Naive B cell (primary cell): ENCODE data around the gene PGA4. TPM values are rescaled to one million over a fixed set of nuclear protein-coding genes. Genes with fewer than 3 reads are reported as not detected.
A peak's percentile ranks its signal among the peaks of the same experiment; 100 is the strongest.
"Not testable (repeated sequence)": the region's sequence is repeated elsewhere in the genome, so short reads cannot be mapped to it uniquely, and the experiment has no call there.

Source experiments
- ATAC-seq, 2 donors: fragments of 150-1000 bp; cut with Tn5 transposase; 2 replicates each; pipeline ENCODE4 v1.10.0; 2021; ENCODE audit warnings: low read depth in 2 of 2, mild to moderate bottlenecking in 2 of 2, moderate library complexity in 2 of 2
- DNase-seq: peaks from one replicate; pipeline ENCODE4 v3.0.0; 2022
- H3K27ac Mint-ChIP-seq, 6 donors: one replicate each; pipeline ENCODE4 v1.8.0; 2020 to 2022; ENCODE audit warnings: mild to moderate bottlenecking in 6 of 6, mixed read lengths in 6 of 6, moderate library complexity in 5 of 6, inconsistent platforms in 2 of 6
- H3K27me3 Mint-ChIP-seq, 3 donors: one replicate each; pipeline ENCODE4 v1.8.0; 2021 to 2022; ENCODE audit warnings: mixed read lengths in 3 of 3, mild to moderate bottlenecking in 1 of 3
- H3K36me3 Mint-ChIP-seq, 2 donors: one replicate each; pipeline ENCODE4 v1.8.0; 2020 to 2022; ENCODE audit warnings: mixed read lengths in 2 of 2, inconsistent platforms in 1 of 2, mild to moderate bottlenecking in 1 of 2
- H3K4me1 Mint-ChIP-seq, 3 donors: one replicate each; pipeline ENCODE4 v1.8.0; 2020 to 2022; ENCODE audit warnings: mixed read lengths in 3 of 3, inconsistent platforms in 1 of 3, mild to moderate bottlenecking in 1 of 3, moderate library complexity in 1 of 3
- H3K4me3 Mint-ChIP-seq, 8 donors: one replicate each; pipeline ENCODE4 v1.8.0; 2020 to 2022; ENCODE audit warnings: mild to moderate bottlenecking in 8 of 8, mixed read lengths in 8 of 8, moderate library complexity in 8 of 8, inconsistent platforms in 2 of 8
- H3K9me3 Mint-ChIP-seq, 7 donors: one replicate each; pipeline ENCODE4 v1.8.0; 2020 to 2022; ENCODE audit warnings: mixed read lengths in 7 of 7, mild to moderate bottlenecking in 5 of 7, inconsistent platforms in 2 of 7, moderate library complexity in 1 of 7
- polyA plus RNA-seq, 6 donors: library from polyadenylated mRNA; unstranded; fragments of 300-500 nt; fragmentation: Illumina TruSeq; gene quantifications; one replicate each; pipeline ENCODE4 v1.2.3, GENCODE V29; 2021; ENCODE audit warnings: low read depth in 6 of 6

The PGA4 gene
- polyA plus RNA-seq: under 1 TPM in 1 of 6 donors, not detected in 5; 0.17 TPM

- not testable (repeated sequence) for H3K4me1 Mint-ChIP-seq, H3K27me3 Mint-ChIP-seq, H3K36me3 Mint-ChIP-seq, H3K4me3 Mint-ChIP-seq, H3K27ac Mint-ChIP-seq, ATAC-seq, DNase-seq, H3K9me3 Mint-ChIP-seq
Observed at GRCh38 chr11:61222047-61222446, at the start of gene PGA4. Gene PGA4, plus strand, starts transcription at chr11:61222347. Its CDS starts 54 bp downstream, at chr11:61222401.

- ATAC-seq (peak in 1 of 2 donors; percentile 13), DNase-seq (no peak)
- Mint-ChIP-seq H3K36me3 (peaks cover 0 to 4% of the 10 kb centered on the region in 2 donors), H3K27ac (peak overlapping the region; percentile 48 to 93 (median 88)), H3K9me3 (peaks cover 0 to 6% (median 0%) of the 10 kb centered on the region in 7 donors), H3K4me1 (peaks cover 28 to 41% (median 30%) of the 10 kb centered on the region in 3 donors), H3K4me3 (peak overlapping the region in 7 of 8 donors; percentile 24 to 86 (median 62)), H3K27me3 (peaks cover 0 to 13% (median 0%) of the 10 kb centered on the region in 3 donors)
Observed at GRCh38 chr11:61172356-61172755, 49.8 kb upstream of the PGA4 start.

GRCh38 chr11:61172888-61173287 lies 49.3 kb upstream of the PGA4 start:
- H3K4me3 Mint-ChIP-seq: peak overlapping the region in 4 of 8 donors; percentile 0 to 75 (median 44)
- H3K36me3 Mint-ChIP-seq: peaks cover 0 to 4% of the 10 kb centered on the region in 2 donors
- peaks cover 25 to 36% (median 26%) of the 10 kb centered on the region in 3 donors for H3K4me1 Mint-ChIP-seq
- H3K27ac Mint-ChIP-seq: peak overlapping the region in 1 of 6 donors; percentile 48
- DNase-seq: no peak
- peaks cover 0 to 6% (median 0%) of the 10 kb centered on the region in 7 donors for H3K9me3 Mint-ChIP-seq
- ATAC-seq: no peak
- peaks cover 0 to 13% (median 0%) of the 10 kb centered on the region in 3 donors for H3K27me3 Mint-ChIP-seq

- H3K27ac Mint-ChIP-seq: peak overlapping the region in 1 of 6 donors; percentile 23
- H3K4me3 Mint-ChIP-seq: no peak overlapping the region
- peaks cover 0 to 4% of the 10 kb centered on the region in 2 donors for H3K36me3 Mint-ChIP-seq
Observed at GRCh38 chr11:61173456-61173855, 48.7 kb upstream of the PGA4 start.

GRCh38 chr11:61174273-61174672 lies 47.9 kb upstream of the PGA4 start:
- no peaks in the 10 kb centered on the region for H3K36me3 Mint-ChIP-seq
- DNase-seq: no peak

More at GRCh38 chr11:61173456-61173855, 48.7 kb upstream of the PGA4 start:
- DNase-seq: no peak
- peaks cover 20 to 31% (median 21%) of the 10 kb centered on the region in 3 donors for H3K4me1 Mint-ChIP-seq
- ATAC-seq: no peak
- peaks cover 0 to 13% (median 0%) of the 10 kb centered on the region in 3 donors for H3K27me3 Mint-ChIP-seq
- H3K9me3 Mint-ChIP-seq: peaks cover 0 to 6% (median 0%) of the 10 kb centered on the region in 7 donors

GRCh38 chr11:61174949-61175348 lies 47.2 kb upstream of the PGA4 start:
- H3K9me3 Mint-ChIP-seq: peaks cover 0 to 4% (median 0%) of the 10 kb centered on the region in 7 donors
- H3K27ac Mint-ChIP-seq: no peak overlapping the region
- DNase-seq: no peak
- H3K4me3 Mint-ChIP-seq: no peak overlapping the region
- no peak for ATAC-seq
- H3K4me1 Mint-ChIP-seq: peaks cover 15 to 22% (median 16%) of the 10 kb centered on the region in 3 donors
- peaks cover 0 to 20% (median 6%) of the 10 kb centered on the region in 3 donors for H3K27me3 Mint-ChIP-seq
- no peaks in the 10 kb centered on the region for H3K36me3 Mint-ChIP-seq

More at GRCh38 chr11:61174273-61174672, 47.9 kb upstream of the PGA4 start:
- ATAC-seq: no peak
- Mint-ChIP-seq H3K27ac (peak overlapping the region in 1 of 6 donors; percentile 70), H3K9me3 (peaks cover 0 to 4% (median 0%) of the 10 kb centered on the region in 7 donors), H3K27me3 (peaks cover 0 to 15% (median 3%) of the 10 kb centered on the region in 3 donors), H3K4me3 (no peak overlapping the region), H3K4me1 (peaks cover 15 to 23% (median 16%) of the 10 kb centered on the region in 3 donors)

- ATAC-seq (no peak), DNase-seq (no peak)
- no peak overlapping the region for H3K27ac Mint-ChIP-seq
- H3K4me1 Mint-ChIP-seq: peaks cover 13 to 19% (median 16%) of the 10 kb centered on the region in 3 donors
- H3K27me3 Mint-ChIP-seq: peaks cover 0 to 20% (median 6%) of the 10 kb centered on the region in 3 donors
- H3K9me3 Mint-ChIP-seq: peaks cover 0 to 4% (median 0%) of the 10 kb centered on the region in 7 donors
- no peaks in the 10 kb centered on the region for H3K36me3 Mint-ChIP-seq
- H3K4me3 Mint-ChIP-seq: no peak overlapping the region
Observed at GRCh38 chr11:61176446-61176845, 45.7 kb upstream of the PGA4 start.

GRCh38 chr11:61180205-61180604 lies 41.9 kb upstream of the PGA4 start:
- not testable (repeated sequence) for H3K27ac Mint-ChIP-seq, H3K4me3 Mint-ChIP-seq, ATAC-seq, H3K36me3 Mint-ChIP-seq, DNase-seq, H3K9me3 Mint-ChIP-seq, H3K4me1 Mint-ChIP-seq
- peaks cover 0 to 14% (median 6%) of the 10 kb centered on the region in 3 donors for H3K27me3 Mint-ChIP-seq

GRCh38 chr11:61181489-61181888 lies 40.7 kb upstream of the PGA4 start:
- H3K27me3 Mint-ChIP-seq: peaks cover 0 to 8% (median 6%) of the 10 kb centered on the region in 3 donors
- H3K9me3 Mint-ChIP-seq: no peaks in the 10 kb centered on the region
- H3K27ac Mint-ChIP-seq: no peak overlapping the region
- H3K36me3 Mint-ChIP-seq: no peaks in the 10 kb centered on the region
- DNase-seq (no peak), ATAC-seq (no peak)
- H3K4me1 Mint-ChIP-seq: no peaks in the 10 kb centered on the region
- no peak overlapping the region for H3K4me3 Mint-ChIP-seq

GRCh38 chr11:61183645-61184044 lies 38.5 kb upstream of the PGA4 start:
- DNase-seq: no peak
- no peak overlapping the region for H3K4me3 Mint-ChIP-seq
- peaks cover 0 to 10% (median 7%) of the 10 kb centered on the region in 3 donors for H3K27me3 Mint-ChIP-seq
- peaks cover 4 to 5% (median 5%) of the 10 kb centered on the region in 3 donors for H3K4me1 Mint-ChIP-seq
- H3K9me3 Mint-ChIP-seq: no peaks in the 10 kb centered on the region
- H3K27ac Mint-ChIP-seq: no peak overlapping the region
- no peak for ATAC-seq
- H3K36me3 Mint-ChIP-seq: no peaks in the 10 kb centered on the region

GRCh38 chr11:61186504-61186903 lies 35.6 kb upstream of the PGA4 start:
- Mint-ChIP-seq H3K27me3 (peaks cover 0 to 4% (median 0%) of the 10 kb centered on the region in 3 donors), H3K27ac (peak overlapping the region in 1 of 6 donors; percentile 22), H3K4me1 (peaks cover 4 to 5% (median 5%) of the 10 kb centered on the region in 3 donors), H3K4me3 (peak overlapping the region in 1 of 8 donors; percentile 52), H3K9me3 (peaks cover 0 to 4% (median 0%) of the 10 kb centered on the region in 7 donors), H3K36me3 (no peaks in the 10 kb centered on the region)
- ATAC-seq (no peak), DNase-seq (no peak)

- H3K4me3 Mint-ChIP-seq: no peak overlapping the region
- H3K4me1 Mint-ChIP-seq: peaks cover 4 to 5% (median 5%) of the 10 kb centered on the region in 3 donors
- peak; percentile 74 for DNase-seq
- no peaks in the 10 kb centered on the region for H3K36me3 Mint-ChIP-seq
- H3K27ac Mint-ChIP-seq: peak overlapping the region in 3 of 6 donors; percentile 54 to 81 (median 74)
- peak; percentile 86 to 97 for ATAC-seq
- peaks cover 3 to 8% (median 4%) of the 10 kb centered on the region in 3 donors for H3K27me3 Mint-ChIP-seq
- H3K9me3 Mint-ChIP-seq: peaks cover 0 to 4% (median 0%) of the 10 kb centered on the region in 7 donors
Observed at GRCh38 chr11:61187505-61188130, 34.5 kb upstream of the PGA4 start.

GRCh38 chr11:61189933-61190332 lies 32.2 kb upstream of the PGA4 start:
- H3K9me3 Mint-ChIP-seq: peaks cover 0 to 4% (median 0%) of the 10 kb centered on the region in 7 donors

More at GRCh38 chr11:61189933-61190332, 32.2 kb upstream of the PGA4 start:
- ATAC-seq: no peak
- Mint-ChIP-seq H3K36me3 (no peaks in the 10 kb centered on the region), H3K4me1 (peaks cover 4 to 5% (median 5%) of the 10 kb centered on the region in 3 donors), H3K27me3 (peaks cover 7 to 17% (median 9%) of the 10 kb centered on the region in 3 donors), H3K4me3 (no peak overlapping the region), H3K27ac (no peak overlapping the region)
- DNase-seq: no peak
